ENCODE results near the gene XPNPEP1.

XPNPEP1 gene

DNA sequence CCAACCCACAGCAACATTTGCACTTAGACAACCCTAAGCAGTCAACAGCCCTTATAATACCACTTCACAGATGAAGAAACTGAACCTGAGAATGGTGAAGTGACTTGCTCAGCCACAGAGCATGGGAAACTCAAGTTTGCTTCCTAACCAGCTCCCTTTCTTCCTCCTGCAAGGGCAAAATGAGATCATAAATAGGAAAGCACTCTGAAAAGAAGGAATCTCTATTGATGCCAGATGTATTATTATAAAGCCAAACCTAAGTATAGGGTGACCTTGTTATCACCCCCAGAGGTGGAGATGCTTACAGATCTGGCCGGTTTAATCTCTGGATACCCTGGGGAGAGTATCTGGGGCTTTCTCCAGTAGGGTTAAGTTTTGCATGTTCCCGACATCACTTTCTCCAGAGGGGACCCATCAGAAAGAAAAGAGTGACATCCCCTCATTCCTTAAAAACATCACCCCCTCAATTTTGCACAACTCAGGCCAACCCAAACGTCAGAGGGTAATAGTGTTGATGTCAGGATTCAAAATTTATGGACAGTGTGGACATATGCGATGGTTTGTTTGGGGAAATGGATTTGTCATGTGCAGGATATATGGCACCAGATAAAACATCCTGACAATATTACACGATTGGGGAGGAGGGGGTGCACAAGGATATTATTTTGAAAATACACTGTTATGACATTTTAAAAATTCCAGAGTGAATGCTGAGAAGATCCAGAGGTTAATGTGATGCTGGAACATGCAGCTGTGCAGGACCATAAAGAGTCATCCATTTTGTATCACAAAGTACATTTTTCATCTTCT lies 24.0 kb upstream of the XPNPEP1 start:
- no peak for DNase-seq (ENCODE audit: low read depth, low spot score)

DNA sequence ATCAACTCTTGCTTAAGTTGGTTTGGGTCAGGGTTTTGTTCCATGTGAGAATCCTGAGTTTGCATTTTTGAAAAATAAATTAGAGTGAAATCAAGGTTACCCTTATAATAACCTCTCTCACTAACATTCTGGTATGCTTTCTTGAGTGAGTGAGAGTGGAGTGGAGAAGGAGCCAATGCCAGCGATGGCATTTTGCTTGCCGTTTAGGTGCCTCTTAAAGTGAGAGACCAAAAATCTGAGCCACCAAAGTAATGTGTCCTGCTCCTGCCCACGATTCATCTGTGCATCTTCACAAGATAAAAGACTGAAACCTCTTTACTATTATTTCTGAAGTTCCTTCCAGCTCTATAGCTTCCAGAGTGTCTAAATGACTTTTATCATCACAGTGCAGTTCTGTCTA lies 23.4 kb upstream of the XPNPEP1 start:
- DNase-seq (ENCODE audit: low read depth, low spot score), result no peak

DNA sequence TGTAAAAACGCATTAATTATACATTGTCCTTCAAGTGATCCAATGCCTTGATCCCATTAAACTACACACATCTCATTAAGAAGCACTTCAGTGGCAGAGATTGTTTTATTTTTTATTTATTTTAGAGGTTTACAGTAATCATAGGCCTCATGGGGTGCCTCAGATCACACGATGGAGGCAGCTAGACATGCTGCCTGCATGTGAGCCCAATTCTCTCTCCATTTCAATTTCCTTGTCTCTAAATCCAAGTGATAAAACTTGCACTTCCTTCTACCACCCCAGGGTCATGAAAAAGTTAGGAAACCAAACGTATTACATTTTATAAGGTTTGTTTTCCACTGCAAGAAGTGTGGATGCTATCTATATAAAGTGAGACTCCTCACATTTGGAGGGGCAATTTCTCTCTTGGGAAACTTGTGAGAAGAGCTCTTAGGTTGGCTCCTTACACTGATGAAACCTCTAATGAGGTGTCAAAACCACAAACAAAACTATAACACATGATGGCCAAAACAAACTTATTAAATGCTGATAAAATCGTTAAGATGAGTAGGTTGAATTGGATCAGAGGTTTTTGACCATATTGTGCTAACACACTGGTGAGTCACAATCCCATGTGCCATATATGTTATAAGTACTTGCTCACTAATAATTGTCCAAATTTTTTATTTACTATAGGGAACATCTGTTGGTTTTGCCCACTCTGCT lies 22.3 kb upstream of the XPNPEP1 start:
- no peak for DNase-seq (ENCODE audit: low read depth, low spot score)

DNA sequence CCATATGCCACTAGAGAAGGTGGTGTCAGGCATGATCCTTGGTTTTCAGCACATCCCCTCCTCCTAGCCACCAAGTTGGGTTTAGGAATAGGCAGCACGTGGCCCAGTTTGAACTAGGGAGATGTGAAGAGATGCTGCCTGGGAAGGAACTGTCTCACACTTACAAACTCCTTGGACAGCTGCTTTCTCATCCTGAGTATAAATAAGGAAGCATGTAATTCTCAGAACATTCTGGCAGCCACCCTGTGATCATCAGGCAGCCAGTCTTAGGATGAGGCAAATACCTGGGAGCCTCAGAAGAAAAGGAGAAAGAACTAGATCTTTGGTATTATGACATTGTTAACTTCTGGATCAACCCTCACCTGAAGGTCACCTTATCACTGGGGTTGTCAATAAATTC lies 21.3 kb upstream of the XPNPEP1 start:
- DNase-seq (ENCODE audit: low read depth, low spot score), result no peak

DNA sequence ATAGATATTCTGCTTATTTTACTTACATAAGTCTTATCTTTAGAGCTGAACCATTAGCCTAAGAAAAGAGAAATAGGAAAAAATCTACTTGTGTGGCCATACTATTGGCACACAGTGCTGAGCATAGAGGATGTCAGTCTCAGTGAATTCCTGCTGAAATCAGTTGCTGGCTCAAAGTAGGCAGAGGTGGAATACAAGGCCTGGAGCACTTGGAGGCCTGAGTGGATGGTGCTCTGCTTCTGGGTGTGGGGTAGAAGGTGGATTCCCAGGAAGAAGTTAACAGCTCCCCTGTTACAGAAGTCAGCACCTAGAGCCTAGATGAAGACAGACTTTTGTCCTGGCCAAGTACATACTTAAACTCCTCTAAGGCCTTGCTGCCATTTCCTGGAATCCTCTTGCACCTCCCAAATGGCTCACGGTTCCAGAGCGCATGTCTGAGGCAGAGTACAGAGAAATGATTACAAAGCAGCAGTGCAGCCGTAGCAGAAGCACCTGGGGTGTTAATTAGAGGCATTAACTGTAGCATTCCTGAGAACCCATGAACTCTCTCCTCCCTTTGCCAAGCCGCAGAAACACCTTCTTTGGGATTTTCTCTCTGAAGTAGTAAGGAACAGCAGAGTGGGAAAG lies 18.0 kb upstream of the XPNPEP1 start:
- no peak for DNase-seq (ENCODE audit: low read depth, low spot score)

DNA sequence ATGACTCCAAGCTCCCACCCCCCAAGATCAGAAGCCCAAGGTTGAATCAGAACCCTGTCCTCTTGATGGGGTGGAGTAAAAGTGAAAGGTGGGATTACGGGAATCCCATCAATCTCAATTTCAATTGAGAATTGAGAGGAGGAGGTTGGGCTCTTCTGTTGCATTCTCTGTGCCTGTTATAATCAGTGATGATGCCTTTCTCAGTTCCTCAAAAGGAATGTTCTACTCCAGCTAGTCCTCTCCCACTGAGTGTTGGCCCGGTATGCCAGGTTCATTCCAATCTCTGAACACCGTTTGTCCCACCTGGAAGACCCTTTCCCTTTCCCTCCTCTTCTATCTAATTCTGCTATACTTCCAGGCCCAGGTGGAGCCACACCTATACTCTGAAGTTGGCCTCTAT lies 17.2 kb upstream of the XPNPEP1 start:
- DNase-seq (ENCODE audit: low read depth, low spot score), result no peak

DNA sequence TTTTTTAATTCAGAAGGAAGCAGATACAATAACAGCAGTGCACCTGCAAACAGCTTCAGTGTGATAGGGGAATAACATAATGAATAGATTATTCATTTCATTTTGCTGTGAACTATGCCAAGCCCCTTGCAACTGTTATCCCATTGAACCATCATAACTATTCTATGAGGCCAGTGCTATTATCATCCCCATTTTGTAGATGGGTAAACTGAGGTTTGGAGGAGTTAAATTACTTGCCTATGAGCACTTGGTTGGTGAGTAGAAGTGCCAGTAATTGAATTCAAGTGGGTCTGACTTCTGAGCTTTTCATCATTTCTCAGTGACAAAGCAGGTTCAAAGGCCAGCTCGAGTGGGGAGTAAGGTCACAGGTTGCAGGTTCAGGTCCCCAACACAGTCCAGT lies 16.8 kb upstream of the XPNPEP1 start:
- DNase-seq (ENCODE audit: low read depth, low spot score), result no peak

DNA sequence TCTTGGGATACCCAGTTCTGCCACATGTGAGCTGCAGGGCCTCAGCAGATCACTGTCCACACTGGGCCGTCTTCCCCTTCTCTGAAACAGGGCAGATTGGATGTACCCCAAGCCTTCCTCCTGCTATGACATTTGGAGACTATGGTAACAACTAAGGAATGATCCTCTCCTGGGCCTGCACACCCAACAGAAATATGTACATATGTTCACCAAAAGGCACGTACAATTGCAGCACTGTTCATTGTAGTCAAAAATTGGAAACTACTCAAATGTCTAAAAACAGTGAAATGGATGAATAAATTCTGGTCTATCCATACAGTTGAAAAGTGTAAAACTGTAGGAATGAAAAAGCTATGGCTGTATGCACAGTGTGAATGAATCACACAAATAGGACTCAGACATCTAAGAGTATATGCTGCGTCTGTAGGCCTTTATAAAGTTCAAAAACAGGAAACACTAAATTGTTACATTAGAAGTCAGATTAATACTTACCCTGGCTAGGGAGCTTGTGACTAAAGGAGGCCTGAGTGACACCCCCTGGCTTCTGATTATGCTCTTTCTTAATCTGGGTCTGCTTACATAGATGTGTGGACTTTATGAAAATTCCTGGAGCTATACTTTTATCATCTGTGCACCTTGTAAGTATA lies 16.1 kb upstream of the XPNPEP1 start:
- DNase-seq (ENCODE audit: low read depth, low spot score), result no peak

DNA sequence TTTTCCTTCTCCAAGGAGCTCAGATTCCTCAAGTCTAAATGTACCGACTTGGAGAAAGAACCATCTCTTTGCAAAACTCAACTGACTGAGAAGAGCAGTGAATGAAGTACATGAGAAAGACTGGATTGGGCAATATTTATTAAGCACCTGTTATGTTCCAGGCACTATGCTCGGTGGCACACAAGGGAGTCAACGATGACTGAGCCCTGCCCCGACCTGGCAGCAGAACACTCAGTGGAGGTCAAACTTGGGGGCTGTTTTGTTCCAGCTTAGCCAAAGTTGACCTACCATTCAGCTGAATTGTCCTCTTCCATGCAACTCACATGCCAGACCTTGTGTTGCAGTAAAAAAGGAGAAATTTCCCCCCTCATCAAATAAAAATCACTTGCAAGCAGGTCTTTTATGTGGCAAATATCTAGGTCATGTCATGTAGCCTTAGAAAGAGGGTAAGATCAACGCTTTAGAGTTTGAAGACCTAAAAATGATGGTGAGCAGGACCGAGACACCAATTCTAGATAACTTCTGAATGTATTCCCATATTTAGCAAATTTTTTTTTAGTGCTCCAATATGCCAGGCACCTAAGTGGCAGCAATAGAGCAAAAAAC lies 14.3 kb upstream of the XPNPEP1 start:
- DNase-seq (ENCODE audit: low read depth, low spot score), result no peak

DNA sequence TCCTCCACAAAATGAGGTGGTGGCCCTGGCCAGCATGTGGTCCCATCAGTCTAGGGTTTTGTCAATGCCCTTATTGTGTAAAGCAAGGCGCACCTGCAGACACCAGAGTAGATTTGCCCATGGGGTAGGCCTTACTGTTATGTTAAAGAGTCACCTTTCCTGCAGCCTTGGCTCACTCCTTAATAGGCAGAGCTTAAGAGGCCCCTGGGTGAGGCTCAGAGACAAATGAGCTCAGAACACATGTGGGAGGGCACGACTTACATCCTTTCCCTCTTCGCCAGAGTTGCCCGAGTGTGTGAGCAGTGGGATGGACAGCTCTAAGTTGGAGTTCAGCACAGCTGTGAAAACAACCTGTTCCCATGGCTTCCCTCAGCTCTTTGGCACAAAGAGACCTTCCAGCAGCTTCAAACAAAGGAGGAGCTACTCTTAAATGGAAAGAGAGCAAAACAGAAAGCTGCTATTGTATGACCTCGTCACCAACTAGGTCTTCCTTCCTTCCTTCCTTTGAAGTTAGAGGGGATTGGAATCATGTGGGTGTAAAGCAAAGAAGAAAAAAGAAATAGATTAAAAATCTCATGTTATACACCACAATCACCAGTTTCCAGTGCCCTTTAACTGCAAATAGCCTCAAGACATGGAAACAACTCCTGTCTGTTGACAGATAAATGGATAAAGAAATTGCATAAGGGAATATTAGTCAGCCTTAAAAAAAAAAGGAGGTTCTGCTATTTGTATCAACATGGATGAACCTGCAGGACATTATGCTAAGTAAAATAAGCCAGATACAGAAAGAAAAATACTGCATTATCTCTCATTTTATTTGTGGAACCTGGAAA lies 11.9 kb upstream of the XPNPEP1 start:
- DNase-seq (ENCODE audit: low read depth, low spot score), result no peak

DNA sequence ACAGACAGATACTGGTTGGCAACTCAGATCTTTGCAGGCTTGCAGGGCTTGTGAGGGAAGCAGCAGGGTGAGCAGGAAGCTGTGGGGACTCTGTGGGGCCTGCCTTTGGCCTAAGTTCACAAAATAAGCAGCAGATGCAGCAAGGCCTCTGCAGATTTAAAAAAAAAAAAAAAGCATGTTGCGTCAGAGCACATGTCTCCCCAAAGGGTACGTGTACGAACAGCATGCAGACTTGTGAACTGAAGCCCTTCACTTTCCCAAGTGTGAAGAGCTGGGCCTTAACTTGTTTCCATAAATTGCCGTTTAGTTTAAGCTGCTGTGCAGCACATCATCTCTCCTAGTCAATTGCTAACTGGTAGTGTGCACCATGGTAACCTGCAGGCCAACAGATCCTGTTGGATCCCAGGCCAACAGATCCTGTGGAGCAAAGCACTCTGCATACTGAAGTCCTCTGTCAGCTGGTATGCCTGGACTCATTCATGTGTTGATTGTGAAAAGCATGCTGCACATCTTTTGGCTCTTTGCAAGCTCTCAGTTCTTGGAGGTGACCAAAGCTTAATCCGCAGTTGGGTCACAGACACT lies 10.8 kb upstream of the XPNPEP1 start:
- DNase-seq (ENCODE audit: low read depth, low spot score), result no peak

DNA sequence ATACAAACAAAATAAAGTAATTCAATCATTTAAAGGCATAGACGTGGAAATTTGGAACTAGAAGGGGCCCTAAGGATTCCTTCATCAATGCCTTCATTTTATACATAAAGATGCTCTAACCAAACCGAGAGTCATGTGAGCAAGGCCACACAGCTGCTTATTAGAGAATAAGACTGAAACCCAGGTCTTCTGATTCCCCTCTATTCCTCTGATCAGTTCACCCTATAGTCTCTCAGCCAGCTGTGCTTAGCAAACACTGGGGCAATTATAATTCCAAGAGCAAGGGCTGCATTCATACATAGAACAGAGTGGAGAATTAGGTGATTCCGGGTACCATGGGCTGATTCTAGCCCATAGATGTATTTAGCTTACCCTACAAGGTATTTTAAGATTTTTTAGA lies 9.7 kb upstream of the XPNPEP1 start:
- no peak for DNase-seq (ENCODE audit: low read depth, low spot score)

DNA sequence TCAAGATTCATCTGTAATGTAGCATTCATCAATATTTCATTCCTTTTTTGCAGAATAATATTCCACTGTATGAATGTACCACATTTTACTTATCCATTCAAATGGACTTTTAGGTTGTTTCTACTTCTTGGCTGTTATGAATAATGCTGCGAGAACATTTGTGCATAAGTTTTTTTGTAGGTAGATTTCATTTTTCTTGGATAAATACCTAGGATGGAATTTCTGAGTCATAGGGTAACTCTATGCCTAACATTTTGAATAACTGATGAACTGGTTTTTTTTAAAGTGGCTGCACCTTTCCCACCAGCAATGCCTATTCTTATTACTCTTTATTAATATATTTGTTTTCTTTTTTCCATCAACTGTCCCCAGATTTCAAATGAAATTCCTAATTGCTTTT lies 9.1 kb upstream of the XPNPEP1 start:
- DNase-seq (ENCODE audit: low read depth, low spot score), result no peak

DNA sequence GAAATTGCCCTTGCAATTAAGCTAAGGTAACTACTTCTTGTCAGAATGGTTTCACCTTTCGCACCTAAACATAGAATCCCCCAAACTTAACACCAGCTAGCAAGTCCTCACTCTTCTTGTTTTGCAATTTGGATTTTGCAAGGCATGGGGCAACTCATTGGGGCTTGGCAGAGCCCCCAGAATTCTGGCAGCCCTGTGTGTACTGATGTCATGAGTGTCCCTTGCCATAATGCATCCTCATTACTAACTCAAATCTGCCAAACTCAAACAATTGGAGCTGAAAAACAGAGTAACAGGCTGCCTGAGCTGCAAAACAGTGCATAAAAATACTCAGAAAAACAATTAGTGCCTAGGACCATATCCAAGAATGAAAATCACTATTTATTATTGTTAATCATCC lies 7.9 kb upstream of the XPNPEP1 start:
- no peak for DNase-seq (ENCODE audit: low read depth, low spot score)

DNA sequence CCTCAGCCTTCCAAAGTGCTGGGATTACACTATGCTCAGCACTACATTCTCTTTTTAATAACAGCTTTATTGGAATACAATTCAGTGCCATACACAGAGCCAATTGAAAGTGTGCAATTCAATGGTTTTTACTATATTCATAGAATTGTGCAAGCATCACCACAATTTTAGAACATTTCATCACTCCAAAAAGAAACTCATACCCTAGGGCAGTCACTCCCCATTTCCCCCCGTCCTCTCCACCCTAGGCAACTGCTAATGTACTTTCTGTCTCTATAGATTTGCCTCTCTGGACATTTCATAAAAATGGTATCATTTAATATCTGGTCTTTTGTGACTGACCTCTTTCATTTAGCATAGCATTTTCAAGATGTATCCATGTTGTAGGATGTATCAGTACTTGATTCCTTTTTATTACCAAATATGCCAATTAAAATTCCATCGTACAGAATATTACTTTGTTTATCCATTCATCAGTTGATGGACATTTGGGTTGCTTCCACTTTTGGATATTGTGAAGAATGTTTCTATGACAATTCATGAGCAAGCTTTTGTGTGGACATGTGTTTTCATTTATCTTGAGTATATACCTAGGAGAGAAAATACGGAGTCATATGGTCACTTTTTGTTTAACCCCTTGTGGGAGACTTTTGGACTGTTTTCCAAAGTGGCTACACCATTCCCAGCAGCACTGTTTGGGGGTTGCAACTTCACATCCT lies 6.3 kb upstream of the XPNPEP1 start:
- no peak for DNase-seq (ENCODE audit: low read depth, low spot score)

DNA sequence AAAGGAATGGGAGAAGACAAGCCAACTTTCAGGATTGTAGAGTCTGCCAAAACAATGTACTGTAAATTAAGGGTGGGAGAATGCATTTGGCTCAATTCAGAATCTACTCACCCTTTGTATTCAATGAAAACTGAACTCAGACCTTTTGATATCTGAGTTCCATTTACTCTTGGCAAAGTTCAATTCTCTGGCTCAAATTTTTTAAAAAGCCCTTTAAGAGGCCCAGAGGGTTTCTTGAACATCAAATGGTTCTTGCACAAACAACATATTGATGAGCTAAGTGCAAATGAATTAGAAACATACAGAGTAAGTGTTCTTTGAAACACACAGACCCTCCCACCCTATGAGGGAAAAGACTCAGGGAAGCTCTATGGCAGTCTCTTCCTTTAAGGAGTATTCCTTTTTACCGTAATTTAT lies 5.2 kb upstream of the XPNPEP1 start:
- DNase-seq (ENCODE audit: low read depth, low spot score), result no peak

DNA sequence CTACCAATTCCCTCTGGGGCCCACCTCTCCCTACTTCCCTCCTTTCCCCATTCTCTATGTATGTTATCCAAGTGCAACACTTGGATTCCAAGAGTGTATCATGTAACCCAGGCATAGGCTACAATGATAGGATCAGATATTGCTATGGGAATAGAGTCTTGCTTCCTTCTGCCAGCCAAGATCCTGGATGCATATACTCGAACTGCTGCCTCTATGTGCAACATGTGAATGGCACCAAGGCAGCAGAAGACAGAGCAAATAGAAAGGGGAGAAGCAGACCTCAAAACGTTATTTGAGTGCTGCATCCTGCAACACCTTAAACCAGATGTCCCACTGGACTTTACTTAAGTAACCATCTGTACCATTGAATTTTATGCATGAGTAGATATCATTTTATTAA lies 3.5 kb upstream of the XPNPEP1 start:
- DNase-seq (ENCODE audit: low read depth, low spot score), result no peak

DNA sequence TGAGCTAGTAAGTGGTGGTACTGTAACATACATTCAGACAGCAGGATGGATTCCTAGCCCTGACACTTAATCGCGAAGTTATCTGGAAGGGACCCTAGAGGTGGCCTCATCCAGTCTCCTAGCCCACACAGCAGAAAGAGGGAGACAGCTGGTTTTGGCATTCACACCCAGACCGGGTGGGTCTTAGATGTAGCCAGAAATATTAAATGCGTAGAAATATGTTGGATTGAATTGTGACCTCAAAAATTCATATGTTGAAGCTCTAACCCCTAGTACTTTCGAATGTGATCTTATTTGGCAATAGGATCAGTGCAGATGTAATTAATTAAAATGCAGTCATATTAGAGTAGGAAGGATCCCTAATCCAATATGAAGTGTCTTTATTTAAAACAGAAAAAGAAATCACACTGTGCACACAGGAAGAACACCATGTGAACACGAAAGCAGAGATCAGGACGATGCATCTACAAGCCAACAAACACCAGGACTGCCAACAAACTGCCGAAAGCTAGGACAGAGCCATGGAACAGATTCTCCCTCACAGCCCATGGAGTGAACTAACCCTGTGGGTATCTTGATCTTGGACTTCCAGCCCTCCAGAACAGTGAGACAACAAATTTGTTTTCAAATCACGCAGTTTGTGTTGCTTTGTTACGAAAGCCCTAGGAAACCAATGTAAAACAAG lies 2.9 kb upstream of the XPNPEP1 start:
- DNase-seq (ENCODE audit: low read depth, low spot score), result no peak

DNA sequence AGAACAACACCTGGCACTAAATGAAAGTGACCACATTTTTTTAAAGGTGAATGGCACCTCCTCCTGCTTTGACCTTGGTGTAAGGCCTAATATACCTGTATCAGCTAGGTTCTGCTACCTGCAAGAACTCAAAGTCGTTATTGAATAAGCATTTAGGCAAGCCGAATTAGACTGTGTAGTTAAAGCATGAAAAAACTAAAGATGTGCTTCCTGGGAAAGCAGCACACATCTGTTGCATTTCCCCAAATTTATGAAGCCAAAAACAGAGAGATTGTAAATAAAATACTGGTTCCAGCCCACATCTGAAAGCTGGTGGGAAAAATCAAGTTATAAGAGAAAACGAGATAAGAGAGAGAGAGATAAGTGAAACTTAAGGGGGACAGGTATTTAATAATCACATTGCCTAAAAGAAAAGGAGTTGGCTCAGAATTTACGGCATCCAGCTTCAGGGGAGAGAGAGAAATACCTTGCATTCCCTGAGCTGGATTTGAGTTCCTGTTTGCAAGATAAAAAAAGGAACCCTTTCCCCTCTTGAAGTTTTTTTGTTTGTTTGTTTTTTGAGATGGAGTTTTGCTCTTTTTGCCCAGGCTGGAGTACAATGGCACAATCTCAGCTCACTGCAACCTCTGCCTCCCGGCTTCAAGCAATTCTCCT lies 1.8 kb upstream of the XPNPEP1 start:
- DNase-seq (ENCODE audit: low read depth, low spot score), result no peak

Measured in activated CD4-positive, CD25-positive, alpha-beta regulatory T cell treated with anti-CD3 and anti-CD28 coated beads, Interleukin-2, amount 50 U/mL, for 16 hours (primary cell).